ENCODE results near the gene B3GNT7.

Gene B3GNT7

GRCh38 chr2:231387904-231388724 is 7.4 kb upstream of the B3GNT7 start:
- Histone ChIP-seq H3K9me3 (ENCODE audit: insufficient read depth, low read length) (peaks cover 9% of the 10 kb centered on the region; the same call in 1 of the 2 replicates), H3K27ac (ENCODE audit: low read depth, low read length) (no peak overlapping the region), H4K20me1 (ENCODE audit: low read depth, low read length) (no peaks in the 10 kb centered on the region), H3K9ac (ENCODE audit: low read length) (no peak overlapping the region), H3K9me2 (replicated peaks; ENCODE audit: insufficient read depth, low read length) (no peaks in the 10 kb centered on the region), H3K4me2 (ENCODE audit: low read depth, low read length, poor library complexity, severe bottlenecking) (no peak overlapping the region), H2AFZ (ENCODE audit: low read depth, low read length, severe bottlenecking) (no peak overlapping the region), H3K27me3 (ENCODE audit: low read length) (no peaks in the 10 kb centered on the region), H3K36me3 (ENCODE audit: low read length) (no peaks in the 10 kb centered on the region), H3F3A (ENCODE audit: insufficient read depth) (peaks cover 9% of the 10 kb centered on the region; the same call in 1 of the 2 replicates), H3K4me3 (ENCODE audit: insufficient read depth, low read length, poor library complexity, severe bottlenecking) (no peak overlapping the region), H3K79me2 (ENCODE audit: insufficient read depth, low read length) (no peaks in the 10 kb centered on the region)
- no peak for TF ChIP-seq CTCF (IDR thresholded peaks at IDR 0.05; ENCODE audit: insufficient read depth, low read length, poor library complexity, severe bottlenecking)
- no peak for TF ChIP-seq EZH2phosphoT487 (conservative IDR thresholded peaks at IDR 0.05; ENCODE audit: low read length)

GRCh38 chr2:231388725-231389346 is 6.7 kb upstream of the B3GNT7 start:
- TF ChIP-seq CTCF (IDR thresholded peaks at IDR 0.05; ENCODE audit: insufficient read depth, low read length, poor library complexity, severe bottlenecking) (no peak), EZH2phosphoT487 (conservative IDR thresholded peaks at IDR 0.05; ENCODE audit: low read length) (no peak)
- no peaks in the 10 kb centered on the region for H3K36me3 ChIP-seq (ENCODE audit: low read length)
- no peak overlapping the region for H3K4me2 ChIP-seq (ENCODE audit: low read depth, low read length, poor library complexity, severe bottlenecking)
- H2AFZ ChIP-seq (ENCODE audit: low read depth, low read length, severe bottlenecking) = no peak overlapping the region
- no peaks in the 10 kb centered on the region for H3K27me3 ChIP-seq (ENCODE audit: low read length)
- H3F3A ChIP-seq (ENCODE audit: insufficient read depth) = peaks cover 16% of the 10 kb centered on the region
- H3K9me2 ChIP-seq (replicated peaks; ENCODE audit: insufficient read depth, low read length) = no peaks in the 10 kb centered on the region
- no peaks in the 10 kb centered on the region for H4K20me1 ChIP-seq (ENCODE audit: low read depth, low read length)
- peaks cover 9% of the 10 kb centered on the region; the same call in 1 of the 2 replicates for H3K9me3 ChIP-seq (ENCODE audit: insufficient read depth, low read length)
- no peak overlapping the region for H3K27ac ChIP-seq (ENCODE audit: low read depth, low read length)
- H3K79me2 ChIP-seq (ENCODE audit: insufficient read depth, low read length) = no peaks in the 10 kb centered on the region
- no peak overlapping the region for H3K9ac ChIP-seq (ENCODE audit: low read length)
- H3K4me3 ChIP-seq (ENCODE audit: insufficient read depth, low read length, poor library complexity, severe bottlenecking) = no peak overlapping the region

- Histone ChIP-seq H2AFZ (ENCODE audit: low read depth, low read length, severe bottlenecking) (no peak overlapping the region), H3K4me3 (ENCODE audit: insufficient read depth, low read length, poor library complexity, severe bottlenecking) (no peak overlapping the region), H3K79me2 (ENCODE audit: insufficient read depth, low read length) (no peaks in the 10 kb centered on the region), H3K27me3 (ENCODE audit: low read length) (no peaks in the 10 kb centered on the region), H3K9me3 (ENCODE audit: insufficient read depth, low read length) (no peaks in the 10 kb centered on the region), H3K9ac (ENCODE audit: low read length) (no peak overlapping the region), H3K27ac (ENCODE audit: low read depth, low read length) (no peak overlapping the region), H3K36me3 (ENCODE audit: low read length) (no peaks in the 10 kb centered on the region), H3K9me2 (replicated peaks; ENCODE audit: insufficient read depth, low read length) (no peaks in the 10 kb centered on the region), H4K20me1 (ENCODE audit: low read depth, low read length) (no peaks in the 10 kb centered on the region), H3K4me2 (ENCODE audit: low read depth, low read length, poor library complexity, severe bottlenecking) (no peak overlapping the region), H3F3A (ENCODE audit: insufficient read depth) (peaks cover 30% of the 10 kb centered on the region)
- TF ChIP-seq EZH2phosphoT487 (conservative IDR thresholded peaks at IDR 0.05; ENCODE audit: low read length) = no peak
- TF ChIP-seq CTCF (IDR thresholded peaks at IDR 0.05; ENCODE audit: insufficient read depth, low read length, poor library complexity, severe bottlenecking) = no peak
Measured at GRCh38 chr2:231390667-231391066, 4.8 kb upstream of the B3GNT7 start.
